Ovary (tissue), 9 donors: Measurements from ENCODE around the gene ABI3BP. TPM values are rescaled to one million over a fixed set of nuclear protein-coding genes. Genes with fewer than 3 reads are reported as not detected.

Experiments used
- DNase-seq, 5 donors: peaks; one replicate each; pipeline ENCODE4 v3.0.0-alpha.2; 2019 to 2020
- H3K27ac ChIP-seq, 2 donors: fragments of 200-600 bp; one replicate each; pipeline versions ENCODE4 v1.5.1 to v1.8.0; 2019 to 2022
- H3K27me3 ChIP-seq: fragments of 200-600 bp; one replicate; pipeline ENCODE4 v1.8.0; 2022
- H3K36me3 ChIP-seq: fragments of 200-600 bp; sonication (generic); one replicate; pipeline ENCODE4 v1.5.1; 2019
- H3K4me1 ChIP-seq: one replicate; pipeline ENCODE4 v1.8.1; 2013; ENCODE audit warnings: mild to moderate bottlenecking, moderate library complexity; ENCODE audit not compliant: insufficient read depth
- H3K4me3 ChIP-seq: fragments of 200-600 bp; sonication (generic); one replicate; pipeline ENCODE4 v1.5.1; 2017
- H3K9me3 ChIP-seq, 2 donors: fragments of 200-600 bp in 1 of 2; sonication (generic) in 1 of 2; one replicate each; pipeline versions ENCODE4 v1.5.1 to v1.8.1; 2013 to 2019; ENCODE audit warnings: mild to moderate bottlenecking in 1 of 2, moderate library complexity in 1 of 2
- EP300 ChIP-seq: sonication (generic); formaldehyde crosslinking; IDR thresholded peaks from one replicate; pipeline ENCODE4 v1.6.1; 2017; ENCODE audit warnings: antibody characterized with exemption
- POLR2A ChIP-seq: fragments of 450-650 bp; IDR thresholded peaks from one replicate; pipeline ENCODE4 v1.6.1; 2017; ENCODE audit warnings: antibody characterized with exemption, mild to moderate bottlenecking, moderate library complexity
- WGBS, 3 donors: extraction: QIAGEN DNeasy Blood & Tissue Kit in 1 of 3; methylation state at CpG; one replicate each; pipeline versions ENCODE4 v1.1.5 to v1.1.7; 2013 to 2017; 5-methylcytosine and 5-hydroxymethylcytosine counted together
- intact Hi-C, 4 donors: fragments of 100-400 bp; cut with DNase I; formaldehyde crosslinking; loops; one replicate each; pipeline versions ENCODE4 v1.11.0 to v1.15.1; 2022 to 2023
- polyA plus RNA-seq, 2 donors: library from polyadenylated mRNA; stranded (reverse); fragments of 200-250 nt in 1 of 2; fragments of 350-450 nt in 1 of 2; fragmentation: Illumina TruSeq in 1 of 2; extraction: RNeasy Lipid Tissue Mini Kit (QIAGEN cat#74804) in 1 of 2; gene quantifications; one replicate each; pipeline ENCODE4 v1.2.3, GENCODE V29; 2013 to 2014
- total RNA-seq, 7 donors: library from RNA; depleted of rRNA in 2 of 7; stranded (reverse); fragments of >200 nt in 2 of 7; fragmentation: NEBNext Ultra II Directional in 3 of 7; extraction: Animal tissue kit (Norgen Biotek cat#: 25700) in 3 of 7; gene quantifications; one replicate each; pipeline versions ENCODE4 v1.1.0 to v1.2.4, GENCODE V29; 2016 to 2023
- TF ChIP-seq, protein P1 (sequence below), 3 donors: fragments of 450-650 bp in 2 of 3; fragments of 200-600 bp in 1 of 3; IDR thresholded peaks; one replicate each; pipeline versions ENCODE4 v1.5.1 to v1.8.0; 2016 to 2022; ENCODE audit warnings: antibody characterized with exemption in 3 of 3, mild to moderate bottlenecking in 1 of 3
- donor health status: DM: no; HTN: no; CAD: no; lungs with moderate emphysema.
- donor health status: DM: no; HTN: no; CAD: no.
- donor health status: Bipolar disorder and iron deficiency.
- donor health status: DM: yes; HTN: yes; CAD: no.
- donor health status: DM: no; HTN: no; CAD: no.
- donor health status: DM: yes; HTN: yes; CAD: no.

Gene ABI3BP
- total and polyA plus RNA-seq, 9 donors: 31.1 to 229 (median 84.1) TPM

DNA sequence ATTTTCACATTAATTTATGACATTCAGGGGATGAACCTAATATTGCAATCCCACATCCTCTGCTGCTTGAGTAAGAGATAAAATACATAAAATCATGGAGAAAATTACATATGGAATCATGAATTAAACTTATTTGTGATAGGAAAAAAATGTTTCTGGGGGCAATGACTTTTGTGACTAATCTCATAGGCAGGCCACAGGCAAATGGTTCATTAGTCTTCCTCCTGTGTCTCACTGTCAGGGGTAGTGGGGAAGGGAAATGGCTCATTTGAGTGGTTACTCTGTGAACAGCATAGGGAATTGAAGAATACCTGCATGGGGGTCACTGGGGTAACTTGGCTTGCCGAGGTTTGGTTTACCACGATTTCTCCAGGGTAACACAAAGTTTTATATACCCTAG, 211.9 kb downstream of the ABI3BP start:
- H3K27ac ChIP-seq: no peak overlapping the region
- no peak for TF ChIP-seq POLR2A
- H3K9me3 ChIP-seq: peaks cover 0 to 5% of the 10 kb centered on the region in 2 donors
- H3K27me3 ChIP-seq: no peaks in the 10 kb centered on the region
- WGBS, 3 donors: 91 to 96% (median 95%) methylated on average over 2 of the region's 2 CpGs
- no peak for DNase-seq
- intact Hi-C loops: no loop called here
- H3K4me3 ChIP-seq: no peak overlapping the region
- no peaks in the 10 kb centered on the region for H3K36me3 ChIP-seq
- peaks cover 4% of the 10 kb centered on the region for H3K4me1 ChIP-seq

DNA sequence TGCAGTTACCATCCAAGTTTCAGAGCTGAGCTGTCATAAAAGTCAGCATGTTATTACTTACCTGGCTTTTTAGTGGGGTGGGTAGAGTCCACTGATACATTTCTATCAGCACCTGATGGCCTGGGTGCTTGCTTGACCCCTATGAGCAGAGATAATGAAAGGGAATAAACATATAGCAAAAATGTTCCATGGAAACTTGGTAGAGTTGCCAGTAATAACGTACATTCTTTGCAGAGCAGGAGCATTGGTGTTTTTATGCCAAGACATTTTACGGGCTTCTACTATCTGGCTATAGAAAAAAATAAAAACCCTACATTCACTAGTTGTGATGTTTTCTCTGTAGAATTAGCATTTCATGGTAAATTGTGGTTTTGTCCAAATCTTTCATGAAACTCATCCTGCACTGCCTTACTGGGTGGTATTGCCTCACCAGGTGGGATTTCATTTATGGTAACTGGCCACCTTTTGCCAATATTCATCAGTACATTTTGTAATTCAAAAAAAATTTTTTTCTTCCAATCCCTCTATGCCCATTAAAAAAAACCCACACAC, 213.1 kb downstream of the ABI3BP start:
- no peaks in the 10 kb centered on the region for H3K9me3 ChIP-seq
- intact Hi-C loops: no loop called here
- TF ChIP-seq, protein P1, sequence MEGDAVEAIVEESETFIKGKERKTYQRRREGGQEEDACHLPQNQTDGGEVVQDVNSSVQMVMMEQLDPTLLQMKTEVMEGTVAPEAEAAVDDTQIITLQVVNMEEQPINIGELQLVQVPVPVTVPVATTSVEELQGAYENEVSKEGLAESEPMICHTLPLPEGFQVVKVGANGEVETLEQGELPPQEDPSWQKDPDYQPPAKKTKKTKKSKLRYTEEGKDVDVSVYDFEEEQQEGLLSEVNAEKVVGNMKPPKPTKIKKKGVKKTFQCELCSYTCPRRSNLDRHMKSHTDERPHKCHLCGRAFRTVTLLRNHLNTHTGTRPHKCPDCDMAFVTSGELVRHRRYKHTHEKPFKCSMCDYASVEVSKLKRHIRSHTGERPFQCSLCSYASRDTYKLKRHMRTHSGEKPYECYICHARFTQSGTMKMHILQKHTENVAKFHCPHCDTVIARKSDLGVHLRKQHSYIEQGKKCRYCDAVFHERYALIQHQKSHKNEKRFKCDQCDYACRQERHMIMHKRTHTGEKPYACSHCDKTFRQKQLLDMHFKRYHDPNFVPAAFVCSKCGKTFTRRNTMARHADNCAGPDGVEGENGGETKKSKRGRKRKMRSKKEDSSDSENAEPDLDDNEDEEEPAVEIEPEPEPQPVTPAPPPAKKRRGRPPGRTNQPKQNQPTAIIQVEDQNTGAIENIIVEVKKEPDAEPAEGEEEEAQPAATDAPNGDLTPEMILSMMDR (IDR thresholded peaks at IDR 0.05): no peak
- no peak for TF ChIP-seq POLR2A
- no peak for TF ChIP-seq EP300
- H3K4me1 ChIP-seq: peaks cover 4% of the 10 kb centered on the region
- no peaks in the 10 kb centered on the region for H3K36me3 ChIP-seq
- no peak overlapping the region for H3K4me3 ChIP-seq
- H3K27me3 ChIP-seq: no peaks in the 10 kb centered on the region
- no peak for DNase-seq
- 78 to 84% (median 81%) methylated on average over 2 of the region's 2 CpGs for WGBS, 3 donors
- no peak overlapping the region for H3K27ac ChIP-seq

DNA sequence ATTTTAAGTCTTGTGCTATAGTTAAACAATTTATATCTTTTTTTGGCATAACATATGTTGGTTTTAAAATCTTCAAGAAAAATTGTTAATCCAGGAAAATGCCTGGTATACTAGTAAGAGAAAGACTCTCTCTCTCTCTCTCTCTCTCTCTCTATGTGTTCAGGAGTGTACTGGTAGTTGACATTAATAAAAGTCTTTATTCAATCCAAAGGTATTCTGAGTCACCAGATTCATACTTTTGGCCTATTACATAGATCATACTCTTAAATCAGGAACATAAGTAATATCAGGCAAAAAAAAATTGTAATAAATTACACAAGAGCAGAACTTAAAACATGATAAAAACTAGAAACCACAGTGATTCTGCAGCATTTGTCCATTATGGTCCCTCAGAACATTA, 213.7 kb downstream of the ABI3BP start:
- intact Hi-C loops: no loop called here
- TF ChIP-seq, protein P1 (IDR thresholded peaks at IDR 0.05): no peak
- TF ChIP-seq POLR2A: no peak
- no peak for TF ChIP-seq EP300
- no peak overlapping the region for H3K27ac ChIP-seq
- H3K9me3 ChIP-seq: no peaks in the 10 kb centered on the region
- no peaks in the 10 kb centered on the region for H3K27me3 ChIP-seq
- no peak for DNase-seq
- peaks cover 4% of the 10 kb centered on the region for H3K4me1 ChIP-seq
- H3K36me3 ChIP-seq: no peaks in the 10 kb centered on the region
- no peak overlapping the region for H3K4me3 ChIP-seq

DNA sequence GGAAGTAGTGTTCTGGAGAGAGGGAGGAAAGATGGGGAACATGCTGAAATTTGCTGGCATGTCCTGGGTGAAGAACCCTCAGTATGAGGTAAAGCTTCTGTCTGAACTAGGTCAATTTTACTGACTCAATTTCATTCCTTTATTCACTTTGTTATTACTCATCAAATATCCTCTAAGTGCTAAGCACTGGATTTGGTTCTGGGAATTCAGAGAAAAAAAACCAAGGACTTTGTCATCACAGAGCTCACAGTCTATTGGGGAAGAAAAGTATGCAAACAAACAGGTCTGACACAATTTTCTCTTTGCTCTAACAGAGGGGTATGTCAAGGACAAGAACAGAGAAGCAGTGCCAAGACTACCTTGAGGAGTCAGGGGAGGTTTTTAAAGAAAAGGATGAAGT, 215.9 kb downstream of the ABI3BP start:
- no peaks in the 10 kb centered on the region for H3K9me3 ChIP-seq
- DNase-seq: no peak
- H3K36me3 ChIP-seq: no peaks in the 10 kb centered on the region
- TF ChIP-seq, protein P1 (IDR thresholded peaks at IDR 0.05): no peak
- H3K4me1 ChIP-seq: no peaks in the 10 kb centered on the region
- no peak overlapping the region for H3K4me3 ChIP-seq
- H3K27ac ChIP-seq: no peak overlapping the region
- H3K27me3 ChIP-seq: no peaks in the 10 kb centered on the region
- intact Hi-C loops: no loop called here

DNA sequence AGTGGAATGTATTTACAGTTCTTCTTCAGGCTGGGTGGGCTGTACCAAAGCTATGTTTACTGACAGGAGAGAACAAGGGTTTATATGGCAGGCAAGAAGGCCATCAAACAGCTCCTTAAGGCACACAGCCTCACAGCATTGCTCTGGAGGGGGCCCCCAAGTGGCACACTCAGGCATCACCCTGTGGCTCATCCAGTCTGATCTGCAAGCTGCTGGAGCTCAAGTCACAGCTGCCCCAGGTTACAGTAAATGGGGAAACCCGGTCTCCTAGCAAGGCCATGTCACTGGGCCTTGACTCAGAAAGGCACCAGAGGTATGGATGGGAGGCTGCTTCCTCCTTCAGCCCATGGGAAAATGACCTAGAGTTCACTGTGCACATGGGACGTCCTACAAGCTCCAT, 216.5 kb downstream of the ABI3BP start:
- WGBS, 3 donors: 63 to 80% (median 70%) methylated on average over 2 of the region's 2 CpGs
- intact Hi-C loops: no loop called here
- H3K9me3 ChIP-seq: no peaks in the 10 kb centered on the region

More for the DNA sequence above, 216.5 kb downstream of the ABI3BP start:
- no peak overlapping the region for H3K4me3 ChIP-seq
- no peaks in the 10 kb centered on the region for H3K36me3 ChIP-seq
- DNase-seq: no peak
- no peaks in the 10 kb centered on the region for H3K27me3 ChIP-seq
- H3K27ac ChIP-seq: no peak overlapping the region
- no peaks in the 10 kb centered on the region for H3K4me1 ChIP-seq
- TF ChIP-seq, protein P1 (IDR thresholded peaks at IDR 0.05): no peak
- no peak for TF ChIP-seq EP300
- TF ChIP-seq POLR2A: no peak
